ENCODE results near the gene SPEF2.

The SPEF2 gene

GRCh38 chr5:35707659-35708058, 90.0 kb downstream of the SPEF2 start:
- DNase-seq (ENCODE audit: low spot score), result no peak

GRCh38 chr5:35709688-35710087, 92.0 kb downstream of the SPEF2 start:
- peak; percentile 5 for DNase-seq (ENCODE audit: low spot score)

- no peak for DNase-seq (ENCODE audit: low spot score)
Measured at GRCh38 chr5:35717718-35718117, 100.1 kb downstream of the SPEF2 start.

GRCh38 chr5:35735718-35736117, 118.1 kb downstream of the SPEF2 start:
- no peak for DNase-seq (ENCODE audit: low spot score)

GRCh38 chr5:35736280-35736679, 118.6 kb downstream of the SPEF2 start:
- no peak for DNase-seq (ENCODE audit: low spot score)

- DNase-seq (ENCODE audit: low spot score), result no peak
Measured at GRCh38 chr5:35741126-35741716, 123.6 kb downstream of the SPEF2 start.

- DNase-seq (ENCODE audit: low spot score), result no peak
Measured at GRCh38 chr5:35741971-35742370, 124.3 kb downstream of the SPEF2 start.

- DNase-seq (ENCODE audit: low spot score), result no peak
Measured at GRCh38 chr5:35743644-35744043, 126.0 kb downstream of the SPEF2 start.

GRCh38 chr5:35745193-35745592, 127.5 kb downstream of the SPEF2 start:
- DNase-seq (ENCODE audit: low spot score), result no peak

GRCh38 chr5:35745660-35746059, 128.0 kb downstream of the SPEF2 start:
- no peak for DNase-seq (ENCODE audit: low spot score)

GRCh38 chr5:35752012-35752411, 134.3 kb downstream of the SPEF2 start:
- no peak for DNase-seq (ENCODE audit: low spot score)

GRCh38 chr5:35753500-35753899, 135.8 kb downstream of the SPEF2 start:
- DNase-seq (ENCODE audit: low spot score), result no peak

- no peak for DNase-seq (ENCODE audit: low spot score)
Measured at GRCh38 chr5:35754481-35754880, 136.8 kb downstream of the SPEF2 start.

- no peak for DNase-seq (ENCODE audit: low spot score)
Measured at GRCh38 chr5:35755966-35756365, 138.3 kb downstream of the SPEF2 start.

GRCh38 chr5:35758151-35758724, 140.6 kb downstream of the SPEF2 start:
- no peak for DNase-seq (ENCODE audit: low spot score)

GRCh38 chr5:35761541-35761940, 143.9 kb downstream of the SPEF2 start:
- DNase-seq (ENCODE audit: low spot score), result no peak

- no peak for DNase-seq (ENCODE audit: low spot score)
Measured at GRCh38 chr5:35762368-35762767, 144.7 kb downstream of the SPEF2 start.

- DNase-seq (ENCODE audit: low spot score), result no peak
Measured at GRCh38 chr5:35765921-35766320, 148.3 kb downstream of the SPEF2 start.

- no peak for DNase-seq (ENCODE audit: low spot score)
Measured at GRCh38 chr5:35771300-35771699, 153.6 kb downstream of the SPEF2 start.

GRCh38 chr5:35771839-35772238, 154.2 kb downstream of the SPEF2 start:
- DNase-seq (ENCODE audit: low spot score), result no peak

- no peak for DNase-seq (ENCODE audit: low spot score)
Measured at GRCh38 chr5:35773967-35774366, 156.3 kb downstream of the SPEF2 start.

GRCh38 chr5:35776757-35777156, 159.1 kb downstream of the SPEF2 start:
- DNase-seq (ENCODE audit: low spot score), result no peak

GRCh38 chr5:35777358-35778087, 159.9 kb downstream of the SPEF2 start:
- DNase-seq (ENCODE audit: low spot score), result peak; percentile 49
